HepG2 (cell line): ENCODE data around the gene MEI1. TPM values are rescaled to one million over a fixed set of nuclear protein-coding genes. Genes with fewer than 3 reads are reported as not detected.

Experiments used
- BCL6 ChIP-seq: IDR thresholded peaks from 2 replicates; pipeline ENCODE4 v1.6.1; 2016; ENCODE audit warnings: missing genetic modification reagents, missing compliant biosample characterization
- CBX5 ChIP-seq: sonication (generic); formaldehyde crosslinking; IDR thresholded peaks from 2 replicates; pipeline ENCODE4 v1.4.0; 2020; ENCODE audit warnings: missing genetic modification reagents, borderline replicate concordance
- DNMT1 ChIP-seq: sonication (generic); formaldehyde crosslinking; IDR thresholded peaks from 2 replicates; pipeline ENCODE4 v1.5.1; 2020; ENCODE audit warnings: mild to moderate bottlenecking, missing genetic modification reagents
- HHEX ChIP-seq: IDR thresholded peaks from 2 replicates; pipeline ENCODE4 v1.6.1; 2016; ENCODE audit warnings: control low read depth
- MEIS1 ChIP-seq: sonication (generic); formaldehyde crosslinking; IDR thresholded peaks from 2 replicates; pipeline ENCODE4 v1.9.0; 2021; ENCODE audit warnings: mild to moderate bottlenecking, missing genetic modification reagents, moderate library complexity, borderline replicate concordance
- NFE2 ChIP-seq: sonication (generic); formaldehyde crosslinking; IDR thresholded peaks from 2 replicates; pipeline ENCODE4 v1.4.0; 2020; ENCODE audit warnings: missing genetic modification reagents
- NKX3-1 ChIP-seq: sonication (generic); formaldehyde crosslinking; IDR thresholded peaks from 2 replicates; pipeline ENCODE4 v1.5.0; 2020; ENCODE audit warnings: missing genetic modification reagents
- ONECUT2 ChIP-seq: sonication (generic); formaldehyde crosslinking; IDR thresholded peaks from 2 replicates; pipeline ENCODE4 v1.4.0; 2020; ENCODE audit warnings: missing genetic modification reagents
- PAF1 ChIP-seq: IDR thresholded peaks from 2 replicates; pipeline ENCODE4 v1.6.1; 2016; ENCODE audit warnings: missing genetic modification reagents, missing compliant biosample characterization
- PHF21A ChIP-seq: sonication (generic); formaldehyde crosslinking; IDR thresholded peaks from 2 replicates; pipeline ENCODE4 v1.5.0; 2020; ENCODE audit warnings: mild to moderate bottlenecking, missing genetic modification reagents
- ZNF136 ChIP-seq: sonication (generic); formaldehyde crosslinking; IDR thresholded peaks from 2 replicates; pipeline ENCODE4 v1.8.1; 2022; ENCODE audit warnings: low read depth, mild to moderate bottlenecking, moderate library complexity, missing genetic modification reagents
- ZNF616 ChIP-seq: sonication (generic); formaldehyde crosslinking; IDR thresholded peaks from 2 replicates; pipeline ENCODE4 v1.5.0; 2020; ENCODE audit warnings: low read depth, mild to moderate bottlenecking, missing genetic modification reagents
- ZNF619 ChIP-seq: sonication (generic); formaldehyde crosslinking; IDR thresholded peaks from 2 replicates; pipeline ENCODE4 v1.4.0; 2020; ENCODE audit warnings: mild to moderate bottlenecking, missing genetic modification reagents
- ZNF672 ChIP-seq: sonication (generic); formaldehyde crosslinking; IDR thresholded peaks from 2 replicates; pipeline ENCODE4 v1.8.1; 2022; ENCODE audit warnings: missing genetic modification reagents
- ZNF703 ChIP-seq: sonication (generic); formaldehyde crosslinking; IDR thresholded peaks from 2 replicates; pipeline ENCODE4 v1.5.1; 2020; ENCODE audit warnings: missing genetic modification reagents, mild to moderate bottlenecking, moderate library complexity, borderline replicate concordance
- ZNF776 ChIP-seq: sonication (generic); formaldehyde crosslinking; IDR thresholded peaks from 2 replicates; pipeline ENCODE4 v1.4.0; 2020; ENCODE audit warnings: mild to moderate bottlenecking, missing genetic modification reagents
- polyA plus RNA-seq, 8 experiments: library from polyadenylated mRNA; depleted of rRNA in 3 of 8; stranded (reverse) in 7 of 8; unstranded in 1 of 8; fragments of >200 nt; fragmentation: Illumina TruSeq in 4 of 8; extraction: Trizol in 4 of 8; gene quantifications; 2 replicates each; pipeline versions ENCODE4 v1.2.1 to v1.2.3, GENCODE V29; 2011 to 2016; ENCODE audit warnings: low read depth in 4 of 8, missing spikeins in 1 of 8, mixed read lengths in 1 of 8; ENCODE audit not compliant: insufficient read depth in 1 of 8
- total RNA-seq, 5 experiments: library from RNA; depleted of rRNA; stranded (reverse); fragments of >200 nt; fragmentation: Illumina TruSeq; extraction: Trizol; gene quantifications; 2 replicates each; pipeline ENCODE4 v1.2.3, GENCODE V29; 2016; ENCODE audit warnings: low read depth in 1 of 5
- TF ChIP-seq, protein P1 (sequence below): IDR thresholded peaks from 2 replicates; pipeline ENCODE4 v1.6.1; 2016; ENCODE audit warnings: low read depth, missing genetic modification reagents, missing compliant biosample characterization
- TF ChIP-seq, protein P2 (sequence below): sonication (generic); formaldehyde crosslinking; IDR thresholded peaks from 2 replicates; pipeline ENCODE4 v1.5.0; 2020; ENCODE audit warnings: missing genetic modification reagents, mild to moderate bottlenecking, borderline replicate concordance
- TF ChIP-seq, protein P3 (sequence below): sonication (generic); formaldehyde crosslinking; IDR thresholded peaks from 2 replicates; pipeline ENCODE4 v1.9.0; 2021; ENCODE audit warnings: missing genetic modification reagents, borderline replicate concordance
- TF ChIP-seq, protein P4 (sequence below): sonication (generic); formaldehyde crosslinking; IDR thresholded peaks from 2 replicates; pipeline ENCODE4 v1.4.0; 2020; ENCODE audit warnings: missing genetic modification reagents, borderline replicate concordance

MEI1 gene
- total and polyA plus RNA-seq, 2 of the 13 experiments (the other 11 are each of a cell fraction or from before 2014, with no cell fraction given) = 0.75 to 1.9 TPM

DNA sequence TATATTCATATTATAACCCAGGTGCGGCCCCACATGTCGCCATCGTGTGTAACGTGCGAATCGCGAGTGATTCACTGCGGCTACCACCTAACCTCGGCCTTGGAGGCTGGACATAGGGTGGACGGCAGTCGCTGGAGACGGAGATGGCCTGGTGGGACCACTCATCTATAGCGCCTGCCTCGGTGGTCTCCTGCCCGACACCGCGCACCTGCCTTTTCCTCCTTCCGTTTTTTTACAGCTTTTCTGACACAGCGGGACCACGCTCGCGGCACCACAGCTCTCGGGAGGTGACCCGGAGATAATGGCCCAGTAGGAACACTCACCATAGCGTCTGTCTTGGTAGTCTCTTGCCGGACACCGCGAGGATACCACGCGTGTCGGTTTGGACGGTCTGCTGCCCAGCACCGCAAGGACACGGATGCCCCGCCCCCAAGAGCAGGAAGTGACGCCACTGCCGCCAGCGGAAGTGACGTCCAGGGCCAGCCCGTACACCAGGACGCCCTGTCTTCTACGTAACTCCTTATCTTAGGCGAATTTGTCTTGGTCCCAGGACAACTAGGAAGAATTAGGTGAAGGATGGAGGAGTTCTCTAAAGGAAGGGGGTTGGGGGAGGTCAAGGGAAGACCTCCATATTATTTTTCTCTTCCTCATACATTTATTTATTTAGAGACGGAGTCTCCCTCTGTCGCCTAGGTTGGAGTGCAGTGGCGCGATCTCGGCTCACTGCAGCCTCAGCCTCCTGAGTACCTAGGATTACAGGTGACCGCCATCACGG, 17.1 kb upstream of the MEI1 start (continued):
- TF ChIP-seq, protein P1, sequence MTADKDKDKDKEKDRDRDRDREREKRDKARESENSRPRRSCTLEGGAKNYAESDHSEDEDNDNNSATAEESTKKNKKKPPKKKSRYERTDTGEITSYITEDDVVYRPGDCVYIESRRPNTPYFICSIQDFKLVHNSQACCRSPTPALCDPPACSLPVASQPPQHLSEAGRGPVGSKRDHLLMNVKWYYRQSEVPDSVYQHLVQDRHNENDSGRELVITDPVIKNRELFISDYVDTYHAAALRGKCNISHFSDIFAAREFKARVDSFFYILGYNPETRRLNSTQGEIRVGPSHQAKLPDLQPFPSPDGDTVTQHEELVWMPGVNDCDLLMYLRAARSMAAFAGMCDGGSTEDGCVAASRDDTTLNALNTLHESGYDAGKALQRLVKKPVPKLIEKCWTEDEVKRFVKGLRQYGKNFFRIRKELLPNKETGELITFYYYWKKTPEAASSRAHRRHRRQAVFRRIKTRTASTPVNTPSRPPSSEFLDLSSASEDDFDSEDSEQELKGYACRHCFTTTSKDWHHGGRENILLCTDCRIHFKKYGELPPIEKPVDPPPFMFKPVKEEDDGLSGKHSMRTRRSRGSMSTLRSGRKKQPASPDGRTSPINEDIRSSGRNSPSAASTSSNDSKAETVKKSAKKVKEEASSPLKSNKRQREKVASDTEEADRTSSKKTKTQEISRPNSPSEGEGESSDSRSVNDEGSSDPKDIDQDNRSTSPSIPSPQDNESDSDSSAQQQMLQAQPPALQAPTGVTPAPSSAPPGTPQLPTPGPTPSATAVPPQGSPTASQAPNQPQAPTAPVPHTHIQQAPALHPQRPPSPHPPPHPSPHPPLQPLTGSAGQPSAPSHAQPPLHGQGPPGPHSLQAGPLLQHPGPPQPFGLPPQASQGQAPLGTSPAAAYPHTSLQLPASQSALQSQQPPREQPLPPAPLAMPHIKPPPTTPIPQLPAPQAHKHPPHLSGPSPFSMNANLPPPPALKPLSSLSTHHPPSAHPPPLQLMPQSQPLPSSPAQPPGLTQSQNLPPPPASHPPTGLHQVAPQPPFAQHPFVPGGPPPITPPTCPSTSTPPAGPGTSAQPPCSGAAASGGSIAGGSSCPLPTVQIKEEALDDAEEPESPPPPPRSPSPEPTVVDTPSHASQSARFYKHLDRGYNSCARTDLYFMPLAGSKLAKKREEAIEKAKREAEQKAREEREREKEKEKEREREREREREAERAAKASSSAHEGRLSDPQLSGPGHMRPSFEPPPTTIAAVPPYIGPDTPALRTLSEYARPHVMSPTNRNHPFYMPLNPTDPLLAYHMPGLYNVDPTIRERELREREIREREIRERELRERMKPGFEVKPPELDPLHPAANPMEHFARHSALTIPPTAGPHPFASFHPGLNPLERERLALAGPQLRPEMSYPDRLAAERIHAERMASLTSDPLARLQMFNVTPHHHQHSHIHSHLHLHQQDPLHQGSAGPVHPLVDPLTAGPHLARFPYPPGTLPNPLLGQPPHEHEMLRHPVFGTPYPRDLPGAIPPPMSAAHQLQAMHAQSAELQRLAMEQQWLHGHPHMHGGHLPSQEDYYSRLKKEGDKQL (CRISPR knock-in tag) = no peak
- no peak for TF ChIP-seq ZNF672 (CRISPR knock-in tag)
- no peak for TF ChIP-seq HHEX
- TF ChIP-seq, protein P2, sequence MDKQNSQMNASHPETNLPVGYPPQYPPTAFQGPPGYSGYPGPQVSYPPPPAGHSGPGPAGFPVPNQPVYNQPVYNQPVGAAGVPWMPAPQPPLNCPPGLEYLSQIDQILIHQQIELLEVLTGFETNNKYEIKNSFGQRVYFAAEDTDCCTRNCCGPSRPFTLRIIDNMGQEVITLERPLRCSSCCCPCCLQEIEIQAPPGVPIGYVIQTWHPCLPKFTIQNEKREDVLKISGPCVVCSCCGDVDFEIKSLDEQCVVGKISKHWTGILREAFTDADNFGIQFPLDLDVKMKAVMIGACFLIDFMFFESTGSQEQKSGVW (CRISPR knock-in tag) = no peak
- TF ChIP-seq BCL6 (CRISPR knock-in tag) = no peak
- TF ChIP-seq ONECUT2 (CRISPR knock-in tag) = no peak
- TF ChIP-seq ZNF776 (CRISPR knock-in tag) = no peak
- TF ChIP-seq PHF21A (CRISPR knock-in tag) = no peak
- TF ChIP-seq ZNF136 (CRISPR knock-in tag) = 0 out of 2 replicates have a peak, but pooled peaks have one; percentile 61
- TF ChIP-seq PAF1 (CRISPR knock-in tag) = no peak
- no peak; the same call in 1 of the 2 replicates for TF ChIP-seq ZNF619 (CRISPR knock-in tag)
- no peak for TF ChIP-seq ZNF616 (CRISPR knock-in tag)
- TF ChIP-seq, protein P3, sequence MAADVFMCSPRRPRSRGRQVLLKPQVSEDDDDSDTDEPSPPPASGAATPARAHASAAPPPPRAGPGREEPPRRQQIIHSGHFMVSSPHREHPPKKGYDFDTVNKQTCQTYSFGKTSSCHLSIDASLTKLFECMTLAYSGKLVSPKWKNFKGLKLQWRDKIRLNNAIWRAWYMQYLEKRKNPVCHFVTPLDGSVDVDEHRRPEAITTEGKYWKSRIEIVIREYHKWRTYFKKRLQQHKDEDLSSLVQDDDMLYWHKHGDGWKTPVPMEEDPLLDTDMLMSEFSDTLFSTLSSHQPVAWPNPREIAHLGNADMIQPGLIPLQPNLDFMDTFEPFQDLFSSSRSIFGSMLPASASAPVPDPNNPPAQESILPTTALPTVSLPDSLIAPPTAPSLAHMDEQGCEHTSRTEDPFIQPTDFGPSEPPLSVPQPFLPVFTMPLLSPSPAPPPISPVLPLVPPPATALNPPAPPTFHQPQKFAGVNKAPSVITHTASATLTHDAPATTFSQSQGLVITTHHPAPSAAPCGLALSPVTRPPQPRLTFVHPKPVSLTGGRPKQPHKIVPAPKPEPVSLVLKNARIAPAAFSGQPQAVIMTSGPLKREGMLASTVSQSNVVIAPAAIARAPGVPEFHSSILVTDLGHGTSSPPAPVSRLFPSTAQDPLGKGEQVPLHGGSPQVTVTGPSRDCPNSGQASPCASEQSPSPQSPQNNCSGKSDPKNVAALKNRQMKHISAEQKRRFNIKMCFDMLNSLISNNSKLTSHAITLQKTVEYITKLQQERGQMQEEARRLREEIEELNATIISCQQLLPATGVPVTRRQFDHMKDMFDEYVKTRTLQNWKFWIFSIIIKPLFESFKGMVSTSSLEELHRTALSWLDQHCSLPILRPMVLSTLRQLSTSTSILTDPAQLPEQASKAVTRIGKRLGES (CRISPR knock-in tag) = no peak
- TF ChIP-seq, protein P4, sequence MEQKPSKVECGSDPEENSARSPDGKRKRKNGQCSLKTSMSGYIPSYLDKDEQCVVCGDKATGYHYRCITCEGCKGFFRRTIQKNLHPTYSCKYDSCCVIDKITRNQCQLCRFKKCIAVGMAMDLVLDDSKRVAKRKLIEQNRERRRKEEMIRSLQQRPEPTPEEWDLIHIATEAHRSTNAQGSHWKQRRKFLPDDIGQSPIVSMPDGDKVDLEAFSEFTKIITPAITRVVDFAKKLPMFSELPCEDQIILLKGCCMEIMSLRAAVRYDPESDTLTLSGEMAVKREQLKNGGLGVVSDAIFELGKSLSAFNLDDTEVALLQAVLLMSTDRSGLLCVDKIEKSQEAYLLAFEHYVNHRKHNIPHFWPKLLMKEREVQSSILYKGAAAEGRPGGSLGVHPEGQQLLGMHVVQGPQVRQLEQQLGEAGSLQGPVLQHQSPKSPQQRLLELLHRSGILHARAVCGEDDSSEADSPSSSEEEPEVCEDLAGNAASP = no peak
- TF ChIP-seq NFE2 (CRISPR knock-in tag) = no peak
- TF ChIP-seq CBX5 (CRISPR knock-in tag) = no peak
- TF ChIP-seq MEIS1 = 0 out of 2 replicates have a peak, but pooled peaks have one; percentile 43
- TF ChIP-seq NKX3-1 (CRISPR knock-in tag) = no peak
- TF ChIP-seq DNMT1 (CRISPR knock-in tag) = 0 out of 2 replicates have a peak, but pooled peaks have one; percentile 42
- no peak for TF ChIP-seq ZNF703 (CRISPR knock-in tag)
